SK-N-MC (cell line): ENCODE results near the gene GID4.

Source experiments
- EZH2 ChIP-seq: fragments of 200-600 bp; sonication (generic); IDR thresholded peaks from one replicate; pipeline ENCODE4 v1.6.1; 2017; ENCODE audit warnings: antibody characterized with exemption
- FOXP2 ChIP-seq: optimal IDR thresholded peaks from 2 replicates; pipeline ENCODE3; 2011; ENCODE audit warnings: mild to moderate bottlenecking, moderate library complexity; ENCODE audit not compliant: insufficient read depth; ENCODE audit errors: extremely low read length, control extremely low read depth
- POLR2AphosphoS5 ChIP-seq: IDR thresholded peaks from 2 replicates; pipeline ENCODE4 v1.6.1; 2012; ENCODE audit warnings: mild to moderate bottlenecking, low read depth, low read length, borderline replicate concordance

GRCh38 chr17:18064053-18064452 lies 24.8 kb downstream of the GID4 start:
- TF ChIP-seq EZH2 = no peak
- TF ChIP-seq POLR2AphosphoS5 = no peak
- TF ChIP-seq FOXP2 = no peak
